HG03469 (cell line): ENCODE data around the gene SLC24A4.
A peak's percentile ranks its signal among the peaks of the same experiment; 100 is the strongest.

Experiments used
- ATAC-seq: cut with Tn5 transposase; IDR thresholded peaks from one replicate; pipeline ENCODE4 v1.9.1; 2021; ENCODE audit warnings: mild to moderate bottlenecking, moderate library complexity, moderate number of reproducible peaks; ENCODE audit not compliant: unreplicated experiment

SLC24A4 gene

GRCh38 chr14:92538412-92538985 lies 215.5 kb downstream of the SLC24A4 start:
- ATAC-seq, result peak; percentile 64

DNA sequence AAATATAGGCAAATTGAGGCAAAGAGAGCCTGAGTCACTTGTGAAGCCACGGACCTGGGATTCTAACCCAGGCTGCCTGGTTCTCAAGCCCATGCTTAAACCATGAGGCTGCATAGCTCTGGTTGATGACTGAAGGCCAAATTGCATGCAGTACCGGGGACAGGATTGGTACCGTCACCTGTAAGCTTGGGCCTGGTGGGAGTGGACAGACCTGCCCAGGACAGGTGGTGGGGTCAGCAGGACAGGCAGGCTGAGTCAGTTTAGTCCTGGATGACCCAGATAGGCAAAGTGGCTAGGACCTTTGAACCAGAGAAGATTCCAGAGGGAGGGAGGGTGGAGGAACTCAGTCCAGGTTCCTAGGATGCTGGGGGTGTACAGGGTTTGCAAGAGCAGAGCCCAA lies 216.5 kb downstream of the SLC24A4 start:
- ATAC-seq, result no peak

DNA sequence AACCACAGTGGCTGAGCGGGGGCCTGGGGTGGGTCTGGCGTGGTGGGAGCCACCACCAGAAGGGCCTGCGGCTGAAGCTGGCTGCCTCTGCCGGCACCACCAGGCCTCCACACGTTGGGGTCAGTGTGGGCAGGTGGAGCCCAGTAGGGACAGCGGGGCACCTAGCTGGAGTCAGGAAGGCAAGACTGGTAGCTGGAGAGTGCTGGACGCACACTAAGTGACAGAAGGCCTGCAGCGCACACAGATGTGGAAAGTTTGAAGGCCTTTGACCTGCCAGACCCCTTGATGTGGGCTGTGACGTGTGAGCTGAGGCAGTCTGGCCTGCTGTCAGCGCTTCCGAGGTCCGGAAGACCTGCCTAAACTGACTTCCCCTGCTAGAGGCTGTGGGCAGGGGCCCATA lies 216.9 kb downstream of the SLC24A4 start:
- ATAC-seq, result no peak

DNA sequence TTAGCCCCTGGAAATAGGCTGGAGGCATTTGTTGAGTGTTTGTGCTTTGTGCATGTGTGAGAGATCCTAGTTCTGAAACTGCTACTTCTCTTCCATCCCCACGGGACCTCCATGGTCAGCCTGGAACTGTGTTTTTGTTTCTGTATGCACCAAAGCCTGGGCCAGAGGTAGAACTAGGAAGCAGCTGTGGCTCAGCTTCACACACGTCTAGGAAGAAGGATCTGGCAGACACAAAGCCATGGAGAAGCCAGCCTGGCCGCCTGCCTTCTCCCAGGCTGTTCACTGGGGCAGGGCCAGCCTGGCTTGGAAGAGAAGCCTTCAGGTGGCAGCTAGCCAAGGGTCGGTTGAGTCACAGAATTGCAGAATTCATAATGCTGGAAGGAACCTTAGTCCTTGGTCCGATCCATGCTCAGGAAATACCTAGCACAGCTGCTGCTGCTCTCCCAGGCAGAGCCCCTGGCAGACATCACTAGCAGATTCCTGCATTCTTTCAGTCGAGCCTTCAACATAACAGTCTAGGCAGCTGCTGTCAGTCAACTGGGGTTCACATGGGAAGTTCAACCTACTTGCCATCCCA lies 217.6 kb downstream of the SLC24A4 start:
- ATAC-seq, result no peak

DNA sequence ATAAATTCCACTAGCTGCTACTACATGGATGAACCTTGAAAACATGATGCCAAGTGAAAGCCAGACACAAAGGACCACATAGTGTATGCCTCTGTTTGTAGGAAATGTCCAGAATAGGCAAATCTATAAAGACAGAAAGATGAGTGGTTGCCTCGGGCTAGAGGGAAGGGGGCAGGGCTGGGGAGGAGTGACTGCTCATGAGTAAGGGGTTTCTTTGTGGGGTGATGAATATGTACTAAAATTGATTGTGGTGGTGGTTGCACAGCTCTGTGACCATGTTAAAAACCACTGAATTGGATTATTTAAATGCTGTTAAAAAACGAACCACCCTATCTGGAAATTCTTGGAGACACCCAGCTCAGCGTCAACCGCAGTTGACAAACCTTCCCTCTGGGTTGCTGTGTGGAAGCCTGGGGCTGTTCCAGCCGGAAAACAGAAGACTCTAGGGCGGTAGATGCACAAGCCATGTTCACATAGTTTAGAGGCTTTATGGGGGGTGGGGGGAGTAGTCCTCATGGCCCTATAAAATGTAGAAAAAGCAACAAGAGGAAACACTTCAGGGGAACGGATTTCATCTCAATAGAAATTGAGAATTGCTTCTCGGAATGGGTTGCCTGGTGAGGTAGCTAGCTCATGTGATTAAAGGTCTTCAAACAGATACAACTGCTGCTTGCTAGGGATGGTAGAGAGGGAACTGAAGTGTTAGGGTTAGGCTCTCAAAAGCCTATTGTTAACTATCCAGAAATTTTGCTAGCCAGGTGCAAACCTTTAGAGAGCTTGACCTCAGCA lies 220.0 kb downstream of the SLC24A4 start:
- ATAC-seq, result no peak

DNA sequence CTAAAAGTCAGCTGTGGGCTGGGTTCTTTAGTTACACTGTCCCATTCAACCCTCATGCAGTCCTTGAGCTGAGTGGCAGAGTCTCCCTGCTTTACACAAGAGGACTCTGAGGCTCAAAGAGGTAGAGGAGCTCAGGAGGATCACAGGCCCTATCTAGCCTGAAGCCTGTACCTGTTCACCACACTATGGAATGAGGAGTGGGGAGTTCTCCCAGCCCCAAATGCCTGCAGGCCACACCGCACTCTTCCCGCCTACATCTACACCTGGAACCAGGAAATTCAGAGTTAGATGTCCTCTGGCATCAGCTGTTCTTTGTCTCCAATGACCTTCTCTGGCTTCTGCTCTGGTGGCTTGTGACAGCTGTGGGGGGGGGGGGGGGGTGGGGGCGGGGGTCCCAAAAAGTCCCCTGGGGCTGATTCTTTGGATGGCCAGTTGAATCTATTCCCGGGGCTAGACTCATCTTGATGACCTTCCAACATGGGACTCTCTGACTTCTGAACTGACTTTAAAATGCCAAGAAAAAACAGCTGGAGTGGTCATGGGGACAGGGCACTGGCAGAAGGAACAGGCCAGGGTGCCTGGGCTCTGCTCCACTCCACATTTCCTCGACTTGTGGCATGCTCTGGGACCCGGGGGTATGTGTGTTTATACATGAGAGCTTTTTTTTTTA lies 221.2 kb downstream of the SLC24A4 start:
- no peak for ATAC-seq

DNA sequence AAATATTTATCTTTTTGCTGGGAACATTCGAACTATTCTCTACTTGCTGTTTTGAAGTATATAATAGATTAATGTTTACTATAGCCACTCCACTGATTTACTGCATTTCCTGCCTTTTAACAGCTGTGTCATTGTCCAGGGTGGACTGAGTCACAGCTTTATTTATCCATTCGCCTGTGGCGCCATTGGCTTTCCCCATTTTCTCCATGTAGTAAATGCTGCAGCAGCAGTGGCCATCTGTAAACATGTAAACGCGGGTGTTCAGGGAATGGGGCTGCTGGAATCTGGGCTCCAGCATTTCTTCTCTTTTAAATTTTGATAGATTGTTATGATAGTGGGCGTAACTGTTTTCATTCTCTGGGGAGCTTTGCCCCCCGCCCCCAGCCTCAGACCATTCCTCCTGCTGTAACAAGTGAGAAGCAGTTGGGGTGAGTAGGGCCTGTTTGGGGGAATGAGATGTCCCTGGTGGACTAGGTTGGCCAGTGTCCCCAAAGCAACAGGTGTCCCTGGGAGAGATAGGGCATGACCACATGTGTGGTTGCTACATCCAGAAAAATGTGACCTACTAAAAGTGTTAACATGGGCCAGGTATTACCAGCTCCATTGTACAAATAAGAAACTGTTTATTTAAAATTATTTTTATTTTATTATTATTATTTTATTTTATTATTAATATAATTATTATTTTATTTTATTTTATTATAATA lies 223.5 kb downstream of the SLC24A4 start:
- no peak for ATAC-seq

GRCh38 chr14:92549105-92549858 lies 226.3 kb downstream of the SLC24A4 start:
- no peak for ATAC-seq

- ATAC-seq, result no peak
Observed at GRCh38 chr14:92549859-92550230, 226.9 kb downstream of the SLC24A4 start.
